Measurements from ENCODE around the gene ZNF571.

- no peak for TF ChIP-seq CTCF (IDR thresholded peaks at IDR 0.05)
- TF ChIP-seq SIN3A (IDR thresholded peaks at IDR 0.05; ENCODE audit: borderline replicate concordance, low read depth, low read length): no peak
- TF ChIP-seq USF2 (IDR thresholded peaks at IDR 0.05; ENCODE audit: borderline replicate concordance, low read depth, low read length): no peak
- TF ChIP-seq POLR2AphosphoS5 (IDR thresholded peaks at IDR 0.05; ENCODE audit: low read depth, low read length): peak; percentile 66; the same call in 1 of the 2 replicates
- TF ChIP-seq GABPA (IDR thresholded peaks at IDR 0.05; ENCODE audit: low read depth): no peak
- no peak for TF ChIP-seq PBX3 (IDR thresholded peaks at IDR 0.05)
- TF ChIP-seq EZH2phosphoT487 (IDR thresholded peaks at IDR 0.05; ENCODE audit: borderline replicate concordance, low read depth): no peak
- no peak for TF ChIP-seq RFX5 (IDR thresholded peaks at IDR 0.05; ENCODE audit: low read length)
- TF ChIP-seq FOXM1 (IDR thresholded peaks at IDR 0.05; ENCODE audit: low read depth): no peak
- no peak for TF ChIP-seq REST (IDR thresholded peaks at IDR 0.05; ENCODE audit: low read depth, low read length)
- TF ChIP-seq USF1 (IDR thresholded peaks at IDR 0.05; ENCODE audit: borderline replicate concordance, low read depth): no peak
- TF ChIP-seq RAD21 (IDR thresholded peaks at IDR 0.05; ENCODE audit: low read length): no peak
- no peak for TF ChIP-seq RCOR1 (IDR thresholded peaks at IDR 0.05; ENCODE audit: low read length)
- TF ChIP-seq EP300 (IDR thresholded peaks at IDR 0.05; ENCODE audit: borderline replicate concordance in 1 of 2, low read depth in 1 of 2, low read length in 1 of 2): no peak
Observed at GRCh38 chr19:37594304-37594981, at the start of gene ZNF571, which contains the start of gene ZNF540.
